Vagina (tissue), 2 donors: Measurements from ENCODE around the gene KIAA0753. TPM values are rescaled to one million over a fixed set of nuclear protein-coding genes. Genes with fewer than 3 reads are reported as not detected.

Experiments used
- DNase-seq, 2 donors: peaks; one replicate each; pipeline ENCODE4 v3.0.0-alpha.2; 2017; ENCODE audit errors: extremely low spot score in 2 of 2
- H3K27ac ChIP-seq: fragments of 200-600 bp; sonication (generic); one replicate; pipeline ENCODE4 v1.5.1; 2019
- H3K27me3 ChIP-seq: fragments of 200-600 bp; sonication (generic); one replicate; pipeline ENCODE4 v1.5.1; 2019
- H3K36me3 ChIP-seq, 2 donors: fragments of 200-600 bp; sonication (generic); one replicate each; pipeline ENCODE4 v1.5.1; 2017 to 2019
- H3K4me1 ChIP-seq: fragments of 200-600 bp; sonication (generic); one replicate; pipeline ENCODE4 v1.5.1; 2019
- H3K4me3 ChIP-seq, 2 donors: fragments of 200-600 bp; sonication (generic); 1 replicate in 1 of 2; 2 replicates in 1 of 2; pipeline ENCODE4 v1.5.1; 2016 to 2019
- H3K9me3 ChIP-seq: fragments of 200-600 bp; sonication (generic); one replicate; pipeline ENCODE4 v1.5.1; 2019
- POLR2A ChIP-seq, 2 donors: fragments of 450-650 bp; IDR thresholded peaks; one replicate each; pipeline ENCODE4 v1.6.1; 2017; ENCODE audit warnings: antibody characterized with exemption in 2 of 2, mild to moderate bottlenecking in 2 of 2, moderate library complexity in 2 of 2
- POLR2AphosphoS5 ChIP-seq, 2 donors: sonication (generic); formaldehyde crosslinking; IDR thresholded peaks; one replicate each; pipeline ENCODE4 v1.9.0; 2017; ENCODE audit warnings: antibody characterized with exemption in 2 of 2, mild to moderate bottlenecking in 2 of 2, low read depth in 1 of 2; ENCODE audit not compliant: insufficient read depth in 1 of 2
- intact Hi-C: fragments of 100-400 bp; cut with DNase I; formaldehyde crosslinking; loops from one replicate; pipeline ENCODE4 v1.15.1; 2023
- total RNA-seq: library from RNA; depleted of rRNA; stranded (reverse); fragments of >200 nt; gene quantifications from one replicate; pipeline ENCODE4 v1.2.3, GENCODE V29; 2016
- TF ChIP-seq, protein P1 (sequence below), 3 experiments: fragments of 450-650 bp in 2 of 3; fragments of 200-600 bp in 1 of 3; sonication (generic) in 1 of 3; IDR thresholded peaks; one replicate each; pipeline ENCODE4 v1.5.1; 2017 to 2019; ENCODE audit warnings: antibody characterized with exemption in 3 of 3, mild to moderate bottlenecking in 2 of 3, moderate library complexity in 2 of 3

The KIAA0753 gene
- total RNA-seq, 1 donor from 2014 or later: 14.5 TPM

DNA sequence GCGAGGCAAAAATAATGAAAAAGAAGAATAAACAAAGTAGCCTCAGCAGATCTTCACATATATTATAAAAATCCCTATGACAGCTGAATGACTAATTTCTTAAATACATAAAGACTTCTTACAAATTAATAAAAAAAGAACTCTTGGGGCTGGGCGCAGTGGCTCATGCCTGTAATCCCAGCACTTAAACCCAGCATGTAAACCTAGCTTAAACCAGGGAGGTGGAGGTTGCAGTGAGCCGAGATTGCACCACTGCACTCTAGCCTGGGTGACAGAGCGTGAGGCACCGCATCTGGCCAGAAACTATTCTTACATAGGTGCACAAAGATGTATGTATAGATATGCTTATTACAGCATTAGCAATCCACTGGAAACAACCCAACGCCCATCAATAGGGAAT lies 38.7 kb upstream of the KIAA0753 start:
- Histone ChIP-seq H3K27ac (no peak overlapping the region), H3K4me1 (no peaks in the 10 kb centered on the region), H3K36me3 (no peaks in the 10 kb centered on the region), H3K4me3 (no peak overlapping the region), H3K27me3 (no peaks in the 10 kb centered on the region), H3K9me3 (no peaks in the 10 kb centered on the region)
- intact Hi-C loops: no loop called here
- no peak for TF ChIP-seq POLR2A (IDR thresholded peaks at IDR 0.05)
- TF ChIP-seq POLR2AphosphoS5 (IDR thresholded peaks at IDR 0.05; ENCODE audit: insufficient read depth in 1 of 2, low read depth in 1 of 2): no peak
- TF ChIP-seq, protein P1, sequence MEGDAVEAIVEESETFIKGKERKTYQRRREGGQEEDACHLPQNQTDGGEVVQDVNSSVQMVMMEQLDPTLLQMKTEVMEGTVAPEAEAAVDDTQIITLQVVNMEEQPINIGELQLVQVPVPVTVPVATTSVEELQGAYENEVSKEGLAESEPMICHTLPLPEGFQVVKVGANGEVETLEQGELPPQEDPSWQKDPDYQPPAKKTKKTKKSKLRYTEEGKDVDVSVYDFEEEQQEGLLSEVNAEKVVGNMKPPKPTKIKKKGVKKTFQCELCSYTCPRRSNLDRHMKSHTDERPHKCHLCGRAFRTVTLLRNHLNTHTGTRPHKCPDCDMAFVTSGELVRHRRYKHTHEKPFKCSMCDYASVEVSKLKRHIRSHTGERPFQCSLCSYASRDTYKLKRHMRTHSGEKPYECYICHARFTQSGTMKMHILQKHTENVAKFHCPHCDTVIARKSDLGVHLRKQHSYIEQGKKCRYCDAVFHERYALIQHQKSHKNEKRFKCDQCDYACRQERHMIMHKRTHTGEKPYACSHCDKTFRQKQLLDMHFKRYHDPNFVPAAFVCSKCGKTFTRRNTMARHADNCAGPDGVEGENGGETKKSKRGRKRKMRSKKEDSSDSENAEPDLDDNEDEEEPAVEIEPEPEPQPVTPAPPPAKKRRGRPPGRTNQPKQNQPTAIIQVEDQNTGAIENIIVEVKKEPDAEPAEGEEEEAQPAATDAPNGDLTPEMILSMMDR (IDR thresholded peaks at IDR 0.05): no peak
- DNase-seq: no peak

DNA sequence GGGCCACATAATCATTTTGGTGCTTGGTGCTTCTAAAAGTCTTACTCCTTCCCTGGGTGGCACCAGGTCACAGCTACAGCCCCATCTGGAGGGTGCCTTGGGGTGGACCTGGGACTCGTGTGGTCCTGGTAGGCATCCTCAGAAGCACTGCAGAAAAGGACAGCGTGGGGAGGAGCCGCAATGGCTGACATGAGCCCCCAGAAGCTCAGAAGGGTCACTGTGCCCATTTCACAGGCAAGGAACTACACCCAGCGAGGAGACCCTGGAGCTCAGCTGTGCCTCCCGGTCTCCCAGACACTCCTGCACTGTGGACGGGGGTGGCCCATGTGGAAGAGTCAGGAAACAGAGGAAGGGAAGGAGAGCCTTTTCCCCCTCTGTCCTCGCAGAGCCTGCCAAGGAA lies 37.4 kb upstream of the KIAA0753 start:
- DNase-seq: no peak
- H3K27ac ChIP-seq: no peak overlapping the region
- intact Hi-C loops: no loop called here

DNA sequence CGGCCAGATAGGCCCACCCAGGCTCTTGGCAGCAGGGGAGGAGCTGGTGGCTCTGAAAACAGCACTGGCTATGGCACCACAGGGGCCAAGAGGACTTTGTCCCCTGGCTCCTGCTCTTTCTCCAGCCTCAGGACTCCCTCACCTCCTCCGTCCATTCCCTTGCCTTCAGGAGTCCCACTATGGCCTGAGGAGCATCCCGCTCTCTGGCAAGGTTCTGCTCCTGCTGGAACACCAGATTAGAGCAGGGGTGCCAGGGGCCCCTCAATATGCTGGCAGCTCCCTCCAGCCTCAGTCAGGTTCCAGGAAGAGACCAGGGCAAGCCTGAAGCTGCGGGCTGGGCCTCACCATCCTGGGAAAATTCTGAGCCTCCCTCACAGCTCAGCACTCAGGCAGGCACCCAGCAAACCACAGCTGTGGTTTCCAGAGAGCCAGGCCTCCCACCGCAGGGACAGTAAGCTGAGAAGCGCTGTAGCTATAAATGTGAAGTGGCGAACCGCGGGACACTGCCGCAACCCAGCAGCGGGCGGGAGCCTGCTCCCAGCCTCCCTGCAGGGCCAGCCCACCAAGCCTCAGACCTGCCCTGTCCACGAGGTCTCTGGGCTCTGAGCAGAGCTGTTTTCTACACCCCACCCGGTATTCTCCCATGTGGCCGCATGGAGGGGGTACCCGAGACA lies 36.8 kb upstream of the KIAA0753 start:
- H3K9me3 ChIP-seq: no peaks in the 10 kb centered on the region
- TF ChIP-seq POLR2AphosphoS5 (IDR thresholded peaks at IDR 0.05; ENCODE audit: insufficient read depth in 1 of 2, low read depth in 1 of 2): no peak
- no peaks in the 10 kb centered on the region for H3K36me3 ChIP-seq
- DNase-seq: no peak
- no peaks in the 10 kb centered on the region for H3K4me1 ChIP-seq
- no peak overlapping the region for H3K4me3 ChIP-seq
- no peaks in the 10 kb centered on the region for H3K27me3 ChIP-seq
- intact Hi-C loops: no loop called here
- H3K27ac ChIP-seq: no peak overlapping the region

More for the DNA sequence above, 37.4 kb upstream of the KIAA0753 start:
- no peak overlapping the region for H3K4me3 ChIP-seq
- no peaks in the 10 kb centered on the region for H3K27me3 ChIP-seq
- no peaks in the 10 kb centered on the region for H3K36me3 ChIP-seq
- TF ChIP-seq POLR2A (IDR thresholded peaks at IDR 0.05) (no peak), POLR2AphosphoS5 (IDR thresholded peaks at IDR 0.05; ENCODE audit: insufficient read depth in 1 of 2, low read depth in 1 of 2) (no peak)
- TF ChIP-seq, protein P1 (IDR thresholded peaks at IDR 0.05): no peak
- no peaks in the 10 kb centered on the region for H3K9me3 ChIP-seq
- no peaks in the 10 kb centered on the region for H3K4me1 ChIP-seq

DNA sequence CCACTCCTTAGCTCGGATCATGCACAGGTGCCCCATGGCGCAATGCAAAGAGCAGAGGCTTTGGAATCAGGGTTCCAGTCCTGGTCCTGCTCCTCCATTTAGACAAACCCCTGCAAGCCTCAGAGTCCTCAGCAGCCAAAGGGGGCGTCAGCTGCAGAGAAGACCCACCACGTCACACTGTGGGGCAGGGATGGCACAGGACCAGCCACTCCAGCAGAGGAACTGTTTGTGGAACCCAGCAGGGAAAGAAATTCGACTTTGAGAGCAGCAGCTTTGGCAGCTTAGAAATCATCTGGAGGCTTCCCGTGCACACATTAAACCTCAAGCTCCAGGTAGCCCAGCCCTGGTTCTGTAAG lies 36.3 kb upstream of the KIAA0753 start:
- Histone ChIP-seq H3K36me3 (no peaks in the 10 kb centered on the region), H3K4me3 (no peak overlapping the region), H3K9me3 (no peaks in the 10 kb centered on the region), H3K4me1 (no peaks in the 10 kb centered on the region), H3K27ac (no peak overlapping the region), H3K27me3 (no peaks in the 10 kb centered on the region)
- no peak for DNase-seq
- no peak for TF ChIP-seq POLR2A (IDR thresholded peaks at IDR 0.05)
- TF ChIP-seq, protein P1 (IDR thresholded peaks at IDR 0.05): no peak
- no peak for TF ChIP-seq POLR2AphosphoS5 (IDR thresholded peaks at IDR 0.05; ENCODE audit: insufficient read depth in 1 of 2, low read depth in 1 of 2)
- intact Hi-C loops: no loop called here

DNA sequence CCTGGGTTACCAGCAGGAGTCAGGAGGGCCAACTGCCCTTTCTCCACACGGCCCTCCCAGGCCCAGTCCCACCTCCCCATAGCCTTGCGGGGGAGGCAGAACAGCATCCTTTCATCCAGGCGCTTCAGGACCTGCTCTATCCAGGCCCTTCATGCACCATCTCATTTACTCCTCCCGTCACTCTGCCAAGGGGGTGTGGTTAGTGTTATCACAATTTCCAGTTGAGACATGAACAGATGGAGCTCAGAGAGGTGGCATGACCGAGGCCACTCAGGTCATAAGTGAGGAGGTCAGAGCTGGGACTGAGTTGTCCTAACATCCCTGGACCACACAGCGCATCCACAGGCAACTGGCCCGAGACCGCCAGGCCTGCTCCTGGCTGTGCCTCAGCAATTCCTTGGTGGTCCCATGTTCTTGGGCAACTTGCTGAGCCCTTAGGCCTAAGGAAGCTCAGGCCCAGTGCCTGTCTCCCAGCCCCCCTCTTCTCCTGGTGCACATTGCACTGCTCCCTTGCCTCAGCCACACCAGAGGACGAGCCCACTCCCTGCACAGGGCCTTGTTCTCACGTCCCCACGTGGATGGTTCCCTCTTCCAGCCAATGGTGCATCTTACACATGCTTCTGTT lies 34.8 kb upstream of the KIAA0753 start:
- DNase-seq: no peak
- Histone ChIP-seq H3K4me1 (no peaks in the 10 kb centered on the region), H3K27ac (no peak overlapping the region), H3K9me3 (no peaks in the 10 kb centered on the region), H3K27me3 (no peaks in the 10 kb centered on the region), H3K36me3 (no peaks in the 10 kb centered on the region), H3K4me3 (no peak overlapping the region)
- intact Hi-C loops: no loop called here
- TF ChIP-seq, protein P1 (IDR thresholded peaks at IDR 0.05): no peak
- TF ChIP-seq POLR2A (IDR thresholded peaks at IDR 0.05) (no peak), POLR2AphosphoS5 (IDR thresholded peaks at IDR 0.05; ENCODE audit: insufficient read depth in 1 of 2, low read depth in 1 of 2) (no peak)
